GM23248 (cell line): ENCODE measurements around the gene CCDC187. TPM values are rescaled to one million over a fixed set of nuclear protein-coding genes. Genes with fewer than 3 reads are reported as not detected.

ENCODE experiments used
- DNase-seq: peaks from one replicate; pipeline ENCODE4 v3.0.0-alpha.2; 2015
- H2AFZ ChIP-seq: fragments of 200-600 bp; sonication (generic); 2 replicates; pipeline ENCODE4 v1.6.1; 2016; ENCODE audit warnings: antibody characterized with exemption
- H3F3A ChIP-seq: fragments of 200-600 bp; sonication (generic); 2 replicates; pipeline ENCODE4 v1.6.1; 2016; ENCODE audit warnings: mild to moderate bottlenecking, antibody characterized with exemption, mixed run types; ENCODE audit not compliant: insufficient read depth
- H3K27ac ChIP-seq: fragments of 200-600 bp; sonication (generic); 2 replicates; pipeline ENCODE4 v1.5.1; 2016; ENCODE audit warnings: mild to moderate bottlenecking
- H3K27me3 ChIP-seq: fragments of 200-600 bp; sonication (generic); replicated peaks from 2 replicates; pipeline ENCODE4 v1.6.1; 2016; ENCODE audit warnings: mild to moderate bottlenecking; ENCODE audit not compliant: insufficient read depth
- H3K36me3 ChIP-seq: fragments of 200-600 bp; sonication (generic); 2 replicates; pipeline ENCODE4 v1.6.1; 2016; ENCODE audit warnings: low read depth, mild to moderate bottlenecking
- H3K4me1 ChIP-seq: fragments of 200-600 bp; sonication (generic); 2 replicates; pipeline ENCODE4 v1.6.1; 2016; ENCODE audit warnings: mild to moderate bottlenecking; ENCODE audit not compliant: insufficient read depth
- H3K4me2 ChIP-seq: fragments of 200-600 bp; sonication (generic); one replicate; pipeline ENCODE4 v1.6.1; 2016; ENCODE audit warnings: mild to moderate bottlenecking; ENCODE audit not compliant: unreplicated experiment
- H3K4me3 ChIP-seq: fragments of 200-600 bp; sonication (generic); 2 replicates; pipeline ENCODE4 v1.5.1; 2016; ENCODE audit warnings: mild to moderate bottlenecking
- H3K79me2 ChIP-seq: fragments of 200-600 bp; sonication (generic); 2 replicates; pipeline ENCODE4 v1.6.1; 2016; ENCODE audit warnings: mild to moderate bottlenecking; ENCODE audit not compliant: insufficient read depth
- H3K9ac ChIP-seq: fragments of 200-600 bp; sonication (generic); 2 replicates; pipeline ENCODE4 v1.6.1; 2016; ENCODE audit warnings: mild to moderate bottlenecking
- H3K9me2 ChIP-seq: fragments of 200-600 bp; sonication (generic); 2 replicates; pipeline ENCODE4 v1.6.1; 2016; ENCODE audit warnings: mixed run types, mild to moderate bottlenecking, moderate library complexity; ENCODE audit not compliant: insufficient read depth
- H3K9me3 ChIP-seq: fragments of 200-600 bp; sonication (generic); one replicate; pipeline ENCODE4 v1.6.1; 2017; ENCODE audit warnings: low read depth
- H4K20me1 ChIP-seq: fragments of 200-600 bp; sonication (generic); 2 replicates; pipeline ENCODE4 v1.6.0; 2016; ENCODE audit not compliant: insufficient read depth
- EZH2 ChIP-seq: fragments of 200-600 bp; sonication (generic); IDR thresholded peaks from 2 replicates; pipeline ENCODE4 v1.6.1; 2018; ENCODE audit warnings: antibody characterized with exemption, mild to moderate bottlenecking; ENCODE audit not compliant: insufficient read depth, poor library complexity, severe bottlenecking
- EZH2phosphoT487 ChIP-seq: fragments of 200-600 bp; sonication (generic); IDR thresholded peaks from 2 replicates; pipeline ENCODE4 v1.6.1; 2018; ENCODE audit warnings: antibody characterized with exemption, moderate library complexity, mild to moderate bottlenecking, low read depth; ENCODE audit not compliant: insufficient read depth
- WGBS, 2 experiments: methylation state at CpG; one replicate each; pipeline ENCODE4 v1.1.6; 2015 to 2017; ENCODE audit warnings: low lambda C conversion rate in 2 of 2, low coverage in 1 of 2; ENCODE audit errors: missing lambda C conversion rate in 2 of 2; 5-methylcytosine and 5-hydroxymethylcytosine counted together
- in situ Hi-C: fragments of 300-500 bp; cut with MboI; formaldehyde crosslinking; loops from 2 replicates; pipeline ENCODE4 v1.15.0; 2020
- polyA plus RNA-seq: library from polyadenylated mRNA; unstranded; fragments of >200 nt; fragmentation: Nextera tagmentation; extraction: Ambion mirVana; gene quantifications from 2 replicates; pipeline ENCODE4 v1.2.1, GENCODE V29; 2016
- total RNA-seq: library from RNA; depleted of rRNA; stranded (reverse); fragments of >200 nt; shearing (Covaris generic); gene quantifications from 2 replicates; pipeline ENCODE4 v1.2.3, GENCODE V29; 2014

The CCDC187 gene
- total and polyA plus RNA-seq, 2 experiments from 2014 or later, result not detected

- no peaks in the 10 kb centered on the region for H3F3A ChIP-seq
- H3K4me3 ChIP-seq, result peak within 1 kb of the TSS; percentile 72
- TF ChIP-seq EZH2phosphoT487, result no peak
- TF ChIP-seq EZH2, result no peak
- no peaks in the 10 kb centered on the region for H4K20me1 ChIP-seq
- H3K27me3 ChIP-seq, result no peaks in the 10 kb centered on the region
- peak within 1 kb of the TSS; percentile 78 for H2AFZ ChIP-seq
- no peaks in the 10 kb centered on the region for H3K9me2 ChIP-seq
- no peaks in the 10 kb centered on the region for H3K36me3 ChIP-seq
- peak within 1 kb of the TSS; percentile 90 for H3K27ac ChIP-seq
- peak; percentile 81 for DNase-seq
- H3K9ac ChIP-seq, result peak within 1 kb of the TSS; percentile 86
- H3K79me2 ChIP-seq, result peaks cover 45% of the 10 kb centered on the region
- in situ Hi-C loops, result no loop called here
- H3K9me3 ChIP-seq, result no peaks in the 10 kb centered on the region
- H3K4me2 ChIP-seq, result peak within 1 kb of the TSS; percentile 76
- H3K4me1 ChIP-seq, result peaks cover 18% of the 10 kb centered on the region
- WGBS, 2 experiments, result 1 to 2% methylated on average over 25 to 52 of the region's 88 CpGs
These were observed 23.5 kb upstream of the CCDC187 start, which contains the start of gene GPSM1 for GRCh38 chr9:136327304-136327974. Gene GPSM1 (plus strand): TSS chr9:136327539. CDS start chr9:136327696, 157 bp downstream.

GRCh38 chr9:136326761-136327303, 22.9 kb upstream of the CCDC187 start:
- no peaks in the 10 kb centered on the region for H4K20me1 ChIP-seq
- peak overlapping the region; percentile 39 for H3K4me3 ChIP-seq
- DNase-seq, result peak; percentile 29
- peaks cover 18% of the 10 kb centered on the region for H3K4me1 ChIP-seq
- no peaks in the 10 kb centered on the region for H3K36me3 ChIP-seq
- no peaks in the 10 kb centered on the region for H3K9me2 ChIP-seq
- peak overlapping the region; percentile 86 for H3K9ac ChIP-seq
- no peaks in the 10 kb centered on the region for H3K27me3 ChIP-seq
- TF ChIP-seq EZH2 (no peak), EZH2phosphoT487 (no peak)
- H2AFZ ChIP-seq, result peak overlapping the region; percentile 78
- 34 to 35% methylated on average over 15 of the region's 17 CpGs for WGBS, 2 experiments
- H3K27ac ChIP-seq, result peak overlapping the region; percentile 90
- H3K79me2 ChIP-seq, result peaks cover 39% of the 10 kb centered on the region
- H3K4me2 ChIP-seq, result no peak overlapping the region
- no peaks in the 10 kb centered on the region for H3K9me3 ChIP-seq
- no peaks in the 10 kb centered on the region for H3F3A ChIP-seq
- in situ Hi-C loops, result no loop called here

GRCh38 chr9:136326061-136326760, 22.3 kb upstream of the CCDC187 start:
- Histone ChIP-seq H3K9me2 (no peaks in the 10 kb centered on the region), H3K27me3 (no peaks in the 10 kb centered on the region), H3F3A (peaks cover under 1% of the 10 kb centered on the region; the same call in 1 of the 2 replicates), H3K27ac (peak overlapping the region; percentile 90), H3K9ac (peak overlapping the region; percentile 86), H3K36me3 (no peaks in the 10 kb centered on the region), H3K4me1 (peaks cover 18% of the 10 kb centered on the region), H2AFZ (peak overlapping the region; percentile 78), H3K4me3 (peak overlapping the region; percentile 39), H3K79me2 (peaks cover 33% of the 10 kb centered on the region), H3K4me2 (no peak overlapping the region), H4K20me1 (no peaks in the 10 kb centered on the region), H3K9me3 (no peaks in the 10 kb centered on the region)
- DNase-seq, result peak; percentile 79
- no peak for TF ChIP-seq EZH2
- no peak for TF ChIP-seq EZH2phosphoT487
- in situ Hi-C loops, result no loop called here
- 24 to 25% methylated on average over 27 to 28 of the region's 28 CpGs for WGBS, 2 experiments

GRCh38 chr9:136325358-136325757, 21.5 kb upstream of the CCDC187 start:
- H3K9ac ChIP-seq, result peak overlapping the region; percentile 86; the same call in 1 of the 2 replicates

More at GRCh38 chr9:136325358-136325757, 21.5 kb upstream of the CCDC187 start:
- Histone ChIP-seq H3K36me3 (no peaks in the 10 kb centered on the region), H3K79me2 (peaks cover 25% of the 10 kb centered on the region), H3K4me1 (peaks cover 18% of the 10 kb centered on the region), H3K4me3 (no peak overlapping the region), H3F3A (peaks cover 8% of the 10 kb centered on the region), H3K9me2 (no peaks in the 10 kb centered on the region), H4K20me1 (no peaks in the 10 kb centered on the region), H3K4me2 (no peak overlapping the region), H3K9me3 (no peaks in the 10 kb centered on the region), H3K27me3 (no peaks in the 10 kb centered on the region), H2AFZ (no peak overlapping the region), H3K27ac (no peak overlapping the region)
- WGBS, 2 experiments, result 92% methylated on average over 12 to 13 of the region's 13 CpGs
- in situ Hi-C loops, result no loop called here
- TF ChIP-seq EZH2phosphoT487, result no peak
- no peak for TF ChIP-seq EZH2
- DNase-seq, result no peak
